ENCODE results near the gene DMTF1. TPM values are rescaled to one million over a fixed set of nuclear protein-coding genes. Genes with fewer than 3 reads are reported as not detected.

DMTF1 gene
- polyA plus RNA-seq, 1 donor (not counting 4 experiments of a cell fraction or from before 2014, with no cell fraction given) = 98.4 TPM

DNA sequence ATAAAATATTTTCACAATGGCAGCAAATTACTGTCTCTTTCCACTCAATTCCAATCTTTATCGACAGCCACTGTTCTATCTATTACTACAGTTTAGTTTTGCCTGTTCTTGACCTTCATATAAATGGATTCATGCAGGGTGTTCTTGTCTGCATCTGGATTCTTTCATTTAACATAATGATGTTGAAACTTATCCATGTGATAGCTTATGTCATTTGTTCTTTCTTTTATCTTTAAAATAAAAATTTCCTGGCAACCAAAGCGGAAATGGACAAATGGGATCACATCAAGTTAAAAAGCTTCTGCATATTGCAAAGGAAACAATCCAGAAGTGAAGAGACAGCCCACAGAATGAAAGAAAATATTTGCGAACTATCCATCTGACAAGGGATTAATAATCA, 20.5 kb upstream of the DMTF1 start:
- Histone ChIP-seq H3K79me2 (ENCODE audit: control insufficient read depth, insufficient read depth, low read length) (no peaks in the 10 kb centered on the region), H3K4me3 (ENCODE audit: control insufficient read depth in 2 of 3, extremely low read depth in 1 of 3, insufficient read depth in 2 of 3, low read depth in 1 of 3, low read length in 3 of 3) (no peak overlapping the region), H4K20me1 (ENCODE audit: control insufficient read depth, extremely low read depth, insufficient read depth, low read length) (no peaks in the 10 kb centered on the region), H3K27me3 (ENCODE audit: control insufficient read depth, extremely low read depth, insufficient read depth, low read length) (no peaks in the 10 kb centered on the region), H3K36me3 (ENCODE audit: control insufficient read depth in 2 of 2, extremely low read depth in 1 of 2, insufficient read depth in 2 of 2, low read length in 2 of 2) (no peaks in the 10 kb centered on the region), H3K4me1 (ENCODE audit: control insufficient read depth, extremely low read depth, insufficient read depth, low read length) (no peaks in the 10 kb centered on the region), H3K9me3 (ENCODE audit: control insufficient read depth, low read depth, low read length) (no peaks in the 10 kb centered on the region), H3K27ac (ENCODE audit: control insufficient read depth, insufficient read depth, low read length) (no peak overlapping the region), H3K9ac (ENCODE audit: control insufficient read depth, extremely low read depth, insufficient read depth, low read length) (no peak overlapping the region), H3K4me2 (ENCODE audit: control insufficient read depth, extremely low read depth, insufficient read depth, low read depth, low read length) (no peak overlapping the region), H2AFZ (ENCODE audit: control insufficient read depth, low read length) (no peak overlapping the region), H3K9me1 (ENCODE audit: control insufficient read depth, extremely low read depth, insufficient read depth, low read length) (no peaks in the 10 kb centered on the region)
- FAIRE-seq (no peak), DNase-seq (ENCODE audit: low read depth, low spot score) (no peak)
- TF ChIP-seq, protein P1, sequence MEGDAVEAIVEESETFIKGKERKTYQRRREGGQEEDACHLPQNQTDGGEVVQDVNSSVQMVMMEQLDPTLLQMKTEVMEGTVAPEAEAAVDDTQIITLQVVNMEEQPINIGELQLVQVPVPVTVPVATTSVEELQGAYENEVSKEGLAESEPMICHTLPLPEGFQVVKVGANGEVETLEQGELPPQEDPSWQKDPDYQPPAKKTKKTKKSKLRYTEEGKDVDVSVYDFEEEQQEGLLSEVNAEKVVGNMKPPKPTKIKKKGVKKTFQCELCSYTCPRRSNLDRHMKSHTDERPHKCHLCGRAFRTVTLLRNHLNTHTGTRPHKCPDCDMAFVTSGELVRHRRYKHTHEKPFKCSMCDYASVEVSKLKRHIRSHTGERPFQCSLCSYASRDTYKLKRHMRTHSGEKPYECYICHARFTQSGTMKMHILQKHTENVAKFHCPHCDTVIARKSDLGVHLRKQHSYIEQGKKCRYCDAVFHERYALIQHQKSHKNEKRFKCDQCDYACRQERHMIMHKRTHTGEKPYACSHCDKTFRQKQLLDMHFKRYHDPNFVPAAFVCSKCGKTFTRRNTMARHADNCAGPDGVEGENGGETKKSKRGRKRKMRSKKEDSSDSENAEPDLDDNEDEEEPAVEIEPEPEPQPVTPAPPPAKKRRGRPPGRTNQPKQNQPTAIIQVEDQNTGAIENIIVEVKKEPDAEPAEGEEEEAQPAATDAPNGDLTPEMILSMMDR (optimal IDR thresholded peaks at IDR 0.05 in 1 of 3, IDR thresholded peaks at IDR 0.05 in 1 of 3, conservative IDR thresholded peaks at IDR 0.05 in 1 of 3; ENCODE audit: extremely low read depth in 1 of 3, insufficient read depth in 2 of 3, low read length in 3 of 3) = no peak
- TF ChIP-seq EZH2 (IDR thresholded peaks at IDR 0.05; ENCODE audit: low read length) = no peak
- dilution Hi-C loops (cut with MboI; ENCODE audit: extremely low pct_ligation_motif_present, low sequenced_read_pairs) = no loop called here

DNA sequence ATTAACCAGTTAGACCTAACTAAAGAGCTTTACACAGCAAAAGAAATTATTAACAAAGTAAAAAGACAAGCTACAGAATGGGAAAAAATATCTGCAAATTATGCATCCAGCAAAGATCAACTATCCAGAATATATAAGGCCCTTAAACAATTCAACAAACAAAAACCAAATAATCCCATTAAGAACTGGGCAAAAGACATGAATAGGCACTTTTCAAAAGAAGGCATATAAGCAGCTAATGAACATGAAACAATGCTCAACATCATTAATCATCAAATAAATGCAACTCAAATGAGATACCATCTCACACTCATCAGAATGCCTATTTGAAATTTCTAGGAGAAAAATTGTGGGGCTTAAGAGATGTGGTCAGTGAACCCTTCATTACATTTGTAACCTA, 15.0 kb upstream of the DMTF1 start:
- DNase-seq (ENCODE audit: low read depth, low spot score) = no peak
- Histone ChIP-seq H3K36me3 (ENCODE audit: control insufficient read depth in 2 of 2, extremely low read depth in 1 of 2, insufficient read depth in 2 of 2, low read length in 2 of 2) (no peaks in the 10 kb centered on the region), H3K9ac (ENCODE audit: control insufficient read depth, extremely low read depth, insufficient read depth, low read length) (no peak overlapping the region), H3K9me1 (ENCODE audit: control insufficient read depth, extremely low read depth, insufficient read depth, low read length) (no peaks in the 10 kb centered on the region), H2AFZ (ENCODE audit: control insufficient read depth, low read length) (no peak overlapping the region), H3K79me2 (ENCODE audit: control insufficient read depth, insufficient read depth, low read length) (no peaks in the 10 kb centered on the region), H3K9me3 (ENCODE audit: control insufficient read depth, low read depth, low read length) (no peaks in the 10 kb centered on the region), H3K27me3 (ENCODE audit: control insufficient read depth, extremely low read depth, insufficient read depth, low read length) (no peaks in the 10 kb centered on the region), H3K4me1 (ENCODE audit: control insufficient read depth, extremely low read depth, insufficient read depth, low read length) (no peaks in the 10 kb centered on the region), H3K4me3 (ENCODE audit: control insufficient read depth in 2 of 3, extremely low read depth in 1 of 3, insufficient read depth in 2 of 3, low read depth in 1 of 3, low read length in 3 of 3) (no peak overlapping the region), H3K27ac (ENCODE audit: control insufficient read depth, insufficient read depth, low read length) (no peak overlapping the region), H3K4me2 (ENCODE audit: control insufficient read depth, extremely low read depth, insufficient read depth, low read depth, low read length) (no peak overlapping the region), H4K20me1 (ENCODE audit: control insufficient read depth, extremely low read depth, insufficient read depth, low read length) (no peaks in the 10 kb centered on the region)
- FAIRE-seq = no peak
- no peak for TF ChIP-seq EZH2 (IDR thresholded peaks at IDR 0.05; ENCODE audit: low read length)
- TF ChIP-seq, protein P1 (optimal IDR thresholded peaks at IDR 0.05 in 1 of 3, IDR thresholded peaks at IDR 0.05 in 1 of 3, conservative IDR thresholded peaks at IDR 0.05 in 1 of 3; ENCODE audit: extremely low read depth in 1 of 3, insufficient read depth in 2 of 3, low read length in 3 of 3) = no peak
- dilution Hi-C loops (cut with MboI; ENCODE audit: extremely low pct_ligation_motif_present, low sequenced_read_pairs) = no loop called here
